Ectodermal cell (in vitro differentiated cells): Measurements from ENCODE around the gene TAC4.
"Not testable (repeated sequence)": the region's sequence is repeated elsewhere in the genome, so short reads cannot be mapped to it uniquely, and the experiment has no call there.

Experiments used
- H3K27ac ChIP-seq: 2 replicates; pipeline ENCODE4 v1.7.0; 2013; ENCODE audit warnings: mild to moderate bottlenecking, low read depth, low read length; ENCODE audit not compliant: insufficient read depth, poor library complexity, severe bottlenecking
- H3K27me3 ChIP-seq: 2 replicates; pipeline ENCODE4 v1.7.0; 2013; ENCODE audit warnings: mild to moderate bottlenecking, low read length; ENCODE audit not compliant: insufficient read depth, control insufficient read depth, poor library complexity, severe bottlenecking
- H3K36me3 ChIP-seq: one replicate; pipeline ENCODE4 v1.7.0; 2013; ENCODE audit warnings: low read length; ENCODE audit not compliant: control insufficient read depth, insufficient read depth
- H3K4me1 ChIP-seq: one replicate; pipeline ENCODE4 v1.7.0; 2013; ENCODE audit warnings: low read length; ENCODE audit not compliant: control insufficient read depth, insufficient read depth
- H3K4me3 ChIP-seq: 2 replicates; pipeline ENCODE4 v1.7.0; 2013; ENCODE audit warnings: low read depth, low read length, control low read depth; ENCODE audit not compliant: insufficient read depth
- H3K9me3 ChIP-seq: 2 replicates; pipeline ENCODE4 v1.7.0; 2013; ENCODE audit warnings: mild to moderate bottlenecking, low read length, moderate library complexity; ENCODE audit not compliant: control insufficient read depth
- whole genome bisulfite sequencing, 2 experiments: methylation state at CpG; one replicate each; pipeline ENCODE4 v1.1.7; 2013; ENCODE audit warnings: missing lambda C conversion rate in 2 of 2; 5-methylcytosine and 5-hydroxymethylcytosine counted together

Gene TAC4

GRCh38 chr17:49830605-49831004 lies 17.3 kb downstream of the TAC4 start:
- Histone ChIP-seq H3K9me3 (no peaks in the 10 kb centered on the region), H3K27me3 (no peaks in the 10 kb centered on the region), H3K4me1 (no peaks in the 10 kb centered on the region), H3K4me3 (no peak overlapping the region), H3K36me3 (peaks cover 30% of the 10 kb centered on the region), H3K27ac (no peak overlapping the region)
- WGBS, 2 experiments, result 90 to 100% methylated on average over 1 of the region's 1 CpG

- no peak overlapping the region for H3K4me3 ChIP-seq
- H3K4me1 ChIP-seq, result no peaks in the 10 kb centered on the region
- H3K27ac ChIP-seq, result no peak overlapping the region
- no peaks in the 10 kb centered on the region for H3K27me3 ChIP-seq
- WGBS, 2 experiments, result 96 to 100% methylated on average over 2 of the region's 2 CpGs
- no peaks in the 10 kb centered on the region for H3K9me3 ChIP-seq
- H3K36me3 ChIP-seq, result peaks cover 39% of the 10 kb centered on the region
Observed at GRCh38 chr17:49829026-49829425, 18.8 kb downstream of the TAC4 start.

- not testable (repeated sequence) for H3K4me1 ChIP-seq, H3K27ac ChIP-seq, H3K4me3 ChIP-seq, H3K9me3 ChIP-seq, H3K27me3 ChIP-seq
- WGBS, 2 experiments, result 94 to 96% methylated on average over 2 of the region's 2 CpGs
- H3K36me3 ChIP-seq, result peaks cover 41% of the 10 kb centered on the region
Observed at GRCh38 chr17:49828325-49828724, 19.5 kb downstream of the TAC4 start.

GRCh38 chr17:49825645-49826044 lies 22.2 kb downstream of the TAC4 start:
- H3K36me3 ChIP-seq, result peaks cover 56% of the 10 kb centered on the region
- H3K4me3 ChIP-seq, result no peak overlapping the region
- H3K4me1 ChIP-seq, result no peaks in the 10 kb centered on the region
- H3K27me3 ChIP-seq, result no peaks in the 10 kb centered on the region
- no peaks in the 10 kb centered on the region for H3K9me3 ChIP-seq
- H3K27ac ChIP-seq, result no peak overlapping the region
- WGBS, 2 experiments, result 94 to 95% methylated on average over 2 of the region's 2 CpGs

DNA sequence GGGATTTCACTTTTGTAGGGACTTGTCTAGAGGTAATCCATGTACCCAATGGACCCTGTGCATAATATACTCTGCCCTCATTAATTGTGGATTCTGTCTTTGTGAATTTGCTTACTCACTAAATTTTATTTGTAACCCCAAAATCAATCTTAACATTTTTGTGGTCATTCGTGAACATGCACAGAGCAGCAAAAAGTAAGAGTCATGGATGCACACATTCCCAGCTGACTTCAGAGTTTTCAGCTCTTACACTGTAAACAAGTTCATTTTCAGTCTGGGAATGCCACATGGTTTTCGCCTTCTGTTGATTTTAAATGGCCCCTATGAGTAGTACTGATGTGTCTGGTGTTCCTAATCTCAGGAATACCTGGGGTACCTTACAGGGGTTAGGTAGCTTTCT lies 24.3 kb downstream of the TAC4 start:
- WGBS, 2 experiments, result 94 to 97% methylated on average over 2 of the region's 2 CpGs
- Histone ChIP-seq H3K27ac (no peak overlapping the region), H3K4me3 (no peak overlapping the region), H3K27me3 (no peaks in the 10 kb centered on the region), H3K9me3 (no peaks in the 10 kb centered on the region), H3K36me3 (peaks cover 59% of the 10 kb centered on the region), H3K4me1 (no peaks in the 10 kb centered on the region)

DNA sequence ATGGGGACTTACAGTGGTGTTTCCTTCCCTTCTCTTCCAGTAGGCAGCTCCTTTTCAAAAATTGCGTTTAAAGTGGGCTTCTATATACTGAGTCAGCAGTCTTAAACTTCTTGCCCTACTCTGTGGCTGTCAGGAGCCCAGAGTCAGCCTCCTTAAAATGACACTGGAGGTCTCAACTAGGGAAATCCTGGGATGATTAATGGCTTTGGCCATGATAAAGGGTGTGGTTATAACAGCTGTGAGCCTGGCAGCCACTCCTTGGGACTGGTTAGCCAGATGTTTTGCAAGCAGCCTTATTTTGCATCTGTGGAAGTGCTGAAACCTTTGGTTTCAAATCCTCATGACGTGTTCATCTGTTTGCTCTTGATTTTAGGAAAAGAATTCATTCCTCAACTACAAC lies 25.0 kb downstream of the TAC4 start:
- WGBS, 2 experiments, result 100% methylated on average over 2 of the region's 2 CpGs
- Histone ChIP-seq H3K27me3 (no peaks in the 10 kb centered on the region), H3K36me3 (peaks cover 67% of the 10 kb centered on the region), H3K9me3 (no peaks in the 10 kb centered on the region), H3K4me3 (no peak overlapping the region), H3K4me1 (no peaks in the 10 kb centered on the region), H3K27ac (no peak overlapping the region)

GRCh38 chr17:49821916-49822315 lies 26.0 kb downstream of the TAC4 start:
- no peaks in the 10 kb centered on the region for H3K4me1 ChIP-seq
- no peaks in the 10 kb centered on the region for H3K27me3 ChIP-seq
- H3K4me3 ChIP-seq, result no peak overlapping the region
- no peaks in the 10 kb centered on the region for H3K9me3 ChIP-seq
- 90 to 95% methylated on average over 1 of the region's 1 CpG for WGBS, 2 experiments
- no peak overlapping the region for H3K27ac ChIP-seq
- peaks cover 63% of the 10 kb centered on the region for H3K36me3 ChIP-seq

DNA sequence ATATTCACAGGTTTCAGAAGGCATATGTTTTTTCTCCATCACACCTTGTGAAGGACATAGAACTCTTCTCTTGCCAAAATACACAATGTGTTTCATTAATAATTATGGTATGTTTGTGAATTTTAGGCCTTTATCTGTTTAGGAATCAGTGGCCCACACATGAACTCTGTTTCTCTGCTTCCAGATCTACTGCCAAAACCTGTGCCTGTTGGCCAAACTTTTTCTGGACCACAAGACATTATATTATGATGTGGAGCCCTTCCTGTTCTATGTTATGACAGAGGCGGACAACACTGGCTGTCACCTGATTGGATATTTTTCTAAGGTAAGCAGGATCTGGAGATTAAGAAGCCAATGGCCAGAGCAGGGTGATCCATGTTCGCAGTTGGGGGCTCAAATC lies 26.4 kb downstream of the TAC4 start:
- 98 to 100% methylated on average over 2 of the region's 2 CpGs for WGBS, 2 experiments
- Histone ChIP-seq H3K27me3 (no peaks in the 10 kb centered on the region), H3K4me3 (no peak overlapping the region), H3K27ac (no peak overlapping the region), H3K9me3 (no peaks in the 10 kb centered on the region), H3K4me1 (peaks cover 2% of the 10 kb centered on the region), H3K36me3 (peaks cover 60% of the 10 kb centered on the region)

GRCh38 chr17:49820773-49821172 lies 27.1 kb downstream of the TAC4 start:
- Histone ChIP-seq H3K4me1 (peaks cover 9% of the 10 kb centered on the region), H3K27me3 (no peaks in the 10 kb centered on the region), H3K27ac (no peak overlapping the region), H3K4me3 (no peak overlapping the region), H3K9me3 (no peaks in the 10 kb centered on the region), H3K36me3 (peaks cover 53% of the 10 kb centered on the region)
- WGBS, 2 experiments, result 88 to 100% methylated on average over 1 of the region's 1 CpG

DNA sequence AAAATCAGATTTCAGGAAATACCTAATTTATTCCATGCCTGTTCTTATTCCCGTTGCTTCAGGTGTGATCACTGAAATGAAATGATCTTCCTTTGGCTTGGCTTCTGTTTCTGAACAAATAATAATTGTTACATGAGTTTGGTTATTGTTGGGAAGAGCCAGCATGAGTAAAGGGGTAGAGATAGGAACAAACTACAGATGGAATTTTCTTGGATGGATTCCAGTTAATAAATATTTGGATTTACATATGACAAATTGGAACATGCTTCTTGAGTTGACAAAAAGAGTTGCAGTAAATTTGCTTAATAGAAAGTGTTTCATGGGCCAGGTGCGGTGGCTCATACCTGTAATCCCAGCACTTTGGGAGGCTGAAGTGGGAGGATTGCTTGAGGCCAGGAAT lies 28.2 kb downstream of the TAC4 start:
- H3K9me3 ChIP-seq, result no peaks in the 10 kb centered on the region
- 95 to 100% methylated on average over 2 of the region's 2 CpGs for WGBS, 2 experiments
- H3K36me3 ChIP-seq, result peaks cover 47% of the 10 kb centered on the region
- H3K4me3 ChIP-seq, result no peak overlapping the region
- H3K27ac ChIP-seq, result no peak overlapping the region
- H3K4me1 ChIP-seq, result peaks cover 15% of the 10 kb centered on the region
- H3K27me3 ChIP-seq, result no peaks in the 10 kb centered on the region

- Histone ChIP-seq H3K4me1 (peaks cover 20% of the 10 kb centered on the region), H3K27me3 (no peaks in the 10 kb centered on the region), H3K36me3 (peaks cover 42% of the 10 kb centered on the region), H3K27ac (no peak overlapping the region), H3K9me3 (no peaks in the 10 kb centered on the region), H3K4me3 (no peak overlapping the region)
- WGBS, 2 experiments, result 94 to 96% methylated on average over 5 of the region's 5 CpGs
Observed at GRCh38 chr17:49819138-49819537, 28.7 kb downstream of the TAC4 start.
